ENCODE results near the gene ITGA11. TPM values are rescaled to one million over a fixed set of nuclear protein-coding genes. Genes with fewer than 3 reads are reported as not detected.

The ITGA11 gene
- total and polyA plus RNA-seq, 2 of the 13 experiments (the other 11 are each of a cell fraction or from before 2014, with no cell fraction given): not detected

DNA sequence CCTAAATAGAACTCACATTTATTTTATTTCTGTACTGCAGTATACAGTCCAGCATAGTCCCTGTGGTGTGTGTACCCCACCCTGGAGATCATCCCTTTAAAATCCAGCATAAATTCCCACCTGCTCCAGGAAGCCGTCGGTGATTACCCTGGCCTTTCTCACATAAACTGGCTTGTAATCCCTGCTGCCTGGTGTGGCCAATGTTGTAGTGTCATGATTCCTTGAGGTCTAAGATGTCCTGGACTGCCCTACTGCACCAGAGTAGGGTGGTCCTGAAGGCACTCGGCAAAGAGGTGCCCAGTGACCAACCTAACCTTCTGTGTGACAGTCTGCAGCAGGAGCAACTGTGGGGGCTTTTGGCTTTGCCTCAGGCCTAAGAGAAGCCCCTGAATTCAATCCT is 58.9 kb downstream of the ITGA11 start:
- ATAC-seq: no peak
- H3K9me3 ChIP-seq (ENCODE audit: low read length): no peaks in the 10 kb centered on the region
- H3K27ac ChIP-seq (ENCODE audit: extremely low read length, insufficient read depth, low read length): no peak overlapping the region
- no peak overlapping the region for H2AFZ ChIP-seq (ENCODE audit: low read length)
- 2% methylated on average over 3 of the region's 3 CpGs for WGBS (ENCODE audit: low lambda C conversion rate)
- intact Hi-C loops (cut with micrococcal nuclease; ENCODE audit: unreplicated experiment) (no loop called here), in situ Hi-C loops (cut with HindIII; ENCODE audit: extremely low pct_ligation_motif_present, low pct_unique_long_range_greater_than_20kb) (loop anchor here (5.0 kb wide), 1 partner anchor 66 kb away; no protein-coding TSS in a partner anchor)
- no peak for FAIRE-seq
- no peaks in the 10 kb centered on the region for H4K20me1 ChIP-seq (ENCODE audit: insufficient read depth, low read length)
- no TSS peak for BruUV-seq (replicated peaks)
- no peaks in the 10 kb centered on the region for H3K36me3 ChIP-seq (replicated peaks in 1 of 2; ENCODE audit: control insufficient read depth in 1 of 2, insufficient read depth in 2 of 2, low read length in 2 of 2)
- H3K27me3 ChIP-seq (ENCODE audit: control insufficient read depth in 1 of 2, insufficient read depth in 2 of 2, low read length in 2 of 2): peaks cover 1 to 9% of the 10 kb centered on the region in 2 experiments; a peak in 2 of 5 replicates
- no peak for DNase-seq (ENCODE audit: low spot score)
- H3K4me2 ChIP-seq (ENCODE audit: low read depth, low read length): no peak overlapping the region
- POLR2A ChIA-PET: no interaction called here
- TF ChIP-seq, protein P1, sequence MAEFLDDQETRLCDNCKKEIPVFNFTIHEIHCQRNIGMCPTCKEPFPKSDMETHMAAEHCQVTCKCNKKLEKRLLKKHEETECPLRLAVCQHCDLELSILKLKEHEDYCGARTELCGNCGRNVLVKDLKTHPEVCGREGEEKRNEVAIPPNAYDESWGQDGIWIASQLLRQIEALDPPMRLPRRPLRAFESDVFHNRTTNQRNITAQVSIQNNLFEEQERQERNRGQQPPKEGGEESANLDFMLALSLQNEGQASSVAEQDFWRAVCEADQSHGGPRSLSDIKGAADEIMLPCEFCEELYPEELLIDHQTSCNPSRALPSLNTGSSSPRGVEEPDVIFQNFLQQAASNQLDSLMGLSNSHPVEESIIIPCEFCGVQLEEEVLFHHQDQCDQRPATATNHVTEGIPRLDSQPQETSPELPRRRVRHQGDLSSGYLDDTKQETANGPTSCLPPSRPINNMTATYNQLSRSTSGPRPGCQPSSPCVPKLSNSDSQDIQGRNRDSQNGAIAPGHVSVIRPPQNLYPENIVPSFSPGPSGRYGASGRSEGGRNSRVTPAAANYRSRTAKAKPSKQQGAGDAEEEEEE (CRISPR knock-in tag; IDR thresholded peaks at IDR 0.05; ENCODE audit: borderline replicate concordance): no peak
- no peak for TF ChIP-seq YY1 (IDR thresholded peaks at IDR 0.05; ENCODE audit: insufficient read depth, insufficient replicate concordance, low read depth, low read length)
- no peak for TF ChIP-seq ZNF292 (CRISPR knock-in tag; IDR thresholded peaks at IDR 0.05; ENCODE audit: borderline replicate concordance, low read depth)
- TF ChIP-seq SAFB2 (CRISPR knock-in tag; IDR thresholded peaks at IDR 0.05; ENCODE audit: borderline replicate concordance, low read depth): no peak
- TF ChIP-seq PHF8 (CRISPR knock-in tag; IDR thresholded peaks at IDR 0.05): no peak
- no peak for TF ChIP-seq JARID2 (CRISPR knock-in tag; IDR thresholded peaks at IDR 0.05; ENCODE audit: insufficient replicate concordance)
- no peak for TF ChIP-seq ZNF335 (CRISPR knock-in tag; IDR thresholded peaks at IDR 0.05)
- no peak for TF ChIP-seq ZNF383 (CRISPR knock-in tag; IDR thresholded peaks at IDR 0.05; ENCODE audit: borderline replicate concordance)
- no peak for TF ChIP-seq ZNF451 (CRISPR knock-in tag; IDR thresholded peaks at IDR 0.05)
- no peaks in the 10 kb centered on the region for H3K79me2 ChIP-seq (ENCODE audit: insufficient read depth, low read length)
- H3K9ac ChIP-seq (ENCODE audit: insufficient read depth, low read depth, low read length): no peak overlapping the region
- no peaks in the 10 kb centered on the region for H3K4me1 ChIP-seq (ENCODE audit: insufficient read depth, low read length)
- H3K4me3 ChIP-seq (replicated peaks in 1 of 3; ENCODE audit: insufficient read depth in 1 of 3, low read depth in 2 of 3, low read length in 3 of 3): no peak overlapping the region
- CTCF ChIA-PET (ENCODE audit: low intra/inter-chr PET ratio, low total read pairs): interaction anchor here (1.2 to 1.4 kb wide), 2 partner anchors 66 to 120 kb away, joined by 4 to 9 read pairs; no protein-coding TSS in a partner anchor
